HG02623 (cell line): Measurements from ENCODE around the gene DNAJC18.
"Not testable (repeated sequence)": the region's sequence is repeated elsewhere in the genome, so short reads cannot be mapped to it uniquely, and the experiment has no call there.

Experiments
- ATAC-seq: cut with Tn5 transposase; IDR thresholded peaks from one replicate; pipeline ENCODE4 v1.9.1; 2021; ENCODE audit warnings: moderate library complexity; ENCODE audit not compliant: unreplicated experiment

DNAJC18 gene

DNA sequence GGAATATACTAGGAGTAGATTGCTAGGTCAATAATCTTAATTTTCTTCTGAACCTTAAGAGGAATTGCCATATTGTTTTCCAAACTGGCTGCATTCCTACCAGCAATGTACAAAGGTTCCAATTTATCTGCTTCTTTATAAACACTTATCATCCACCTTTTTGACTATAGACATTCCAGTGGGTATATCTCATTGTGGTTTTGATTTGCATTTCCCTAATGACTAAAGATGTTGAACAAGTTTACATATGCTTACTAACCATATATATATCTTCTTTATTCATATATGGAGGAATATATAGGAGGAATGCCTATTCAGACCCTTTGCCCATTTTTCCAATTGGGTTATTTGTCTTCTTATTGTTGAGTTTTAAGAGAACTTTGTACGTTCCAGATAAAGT, 7.6 kb downstream of the DNAJC18 start:
- ATAC-seq: no peak

DNA sequence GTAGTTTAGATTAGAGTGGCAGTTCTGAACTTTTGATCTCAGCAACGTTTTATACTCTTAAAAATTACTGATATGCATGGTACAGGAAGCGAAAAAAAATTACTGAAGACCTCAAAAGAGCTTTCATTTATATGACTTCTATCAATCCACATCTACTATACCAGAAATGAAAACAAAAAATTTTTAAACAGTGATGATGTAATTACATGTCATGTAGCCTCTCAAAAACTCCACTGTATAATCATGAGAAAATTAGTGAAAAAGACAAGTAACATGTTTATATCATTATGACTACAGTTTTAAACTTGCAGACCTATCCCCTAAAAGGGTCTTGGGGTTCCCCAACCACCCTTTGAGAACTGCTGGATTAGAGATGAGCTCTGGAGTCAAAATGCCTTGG, 9.3 kb downstream of the DNAJC18 start:
- no peak for ATAC-seq

DNA sequence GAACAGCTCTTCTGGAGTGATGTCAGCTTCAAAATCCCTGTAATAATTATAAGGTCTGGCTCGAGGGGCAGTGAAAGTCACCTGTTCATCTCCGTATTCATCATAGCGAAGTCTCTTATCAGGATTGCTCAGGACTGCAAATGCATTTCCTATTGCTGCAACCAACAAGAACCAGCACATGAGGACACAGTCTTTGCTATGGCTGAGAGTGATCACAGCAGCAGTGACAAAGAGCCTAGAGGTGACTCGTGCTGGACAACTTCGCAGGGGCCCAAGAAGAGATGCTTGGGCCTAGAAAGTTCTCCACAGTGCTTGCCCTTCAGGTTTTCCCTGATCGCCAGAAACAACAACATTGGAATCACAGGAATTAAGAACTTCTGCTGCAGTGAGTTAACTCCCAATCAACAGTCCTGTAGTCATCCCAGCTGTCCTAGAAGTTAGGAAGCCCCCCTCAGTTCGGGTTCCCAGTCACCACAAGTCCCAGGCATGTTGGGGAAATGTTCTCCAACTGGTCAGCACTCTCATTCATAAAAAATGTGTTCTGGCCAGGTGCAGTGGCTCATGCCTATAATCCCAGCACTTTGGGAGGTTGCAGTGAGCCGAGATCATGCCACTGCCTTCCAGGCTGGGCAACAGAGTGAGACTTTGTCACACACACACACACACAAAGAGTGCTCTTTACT, 13.0 kb downstream of the DNAJC18 start:
- no peak for ATAC-seq

GRCh38 chr5:139425497-139425896, 13.8 kb downstream of the DNAJC18 start:
- no peak for ATAC-seq

DNA sequence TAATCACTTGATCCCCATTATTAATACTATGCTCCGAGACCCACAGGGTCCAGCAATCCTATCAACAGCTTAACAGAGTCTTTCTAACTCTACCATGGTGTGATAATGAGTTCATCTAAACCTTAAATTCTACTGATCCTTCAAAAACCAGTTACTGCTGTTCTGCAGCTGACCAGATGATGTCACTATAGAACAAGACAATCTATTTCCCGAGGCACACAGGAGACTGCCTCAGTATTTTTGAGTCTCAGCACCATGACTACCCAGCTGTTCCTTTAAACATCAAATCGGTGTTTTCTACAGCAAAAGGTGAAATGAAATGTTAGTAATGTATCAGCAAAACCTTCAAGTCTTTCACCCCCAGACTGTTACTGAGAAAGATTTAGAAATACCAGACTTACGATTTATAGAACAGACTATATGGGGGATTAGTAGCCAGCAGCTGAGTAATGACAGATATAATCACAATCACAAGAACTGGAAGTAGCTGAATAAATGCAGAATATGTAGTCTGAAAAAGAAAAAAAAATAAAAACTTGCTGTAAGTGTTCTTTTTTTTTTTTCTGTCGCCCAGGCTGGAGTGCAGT, 16.9 kb downstream of the DNAJC18 start:
- no peak for ATAC-seq

GRCh38 chr5:139419226-139420192, 19.8 kb downstream of the DNAJC18 start:
- no peak for ATAC-seq

DNA sequence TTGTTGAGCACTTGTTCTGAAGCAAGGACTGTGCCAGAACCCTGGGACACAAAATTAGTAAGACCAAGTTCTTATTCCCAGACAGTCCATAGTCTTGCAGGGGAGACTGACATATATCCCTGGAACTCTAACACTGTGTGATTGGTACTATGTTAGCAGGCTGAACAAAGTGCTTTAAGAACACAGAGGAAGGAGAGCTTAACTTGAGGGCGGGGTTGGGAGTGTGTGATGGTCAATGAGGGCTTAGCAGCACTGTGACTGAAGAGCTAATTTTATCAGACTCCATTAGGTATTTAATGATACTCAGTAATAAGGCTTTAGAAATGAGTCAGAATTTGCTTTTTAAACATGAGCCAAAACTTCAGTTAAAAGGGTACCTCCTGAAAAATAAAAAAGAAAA, 20.5 kb downstream of the DNAJC18 start:
- no peak for ATAC-seq

GRCh38 chr5:139417214-139417613, 22.1 kb downstream of the DNAJC18 start:
- no peak for ATAC-seq

GRCh38 chr5:139416651-139417050, 22.7 kb downstream of the DNAJC18 start:
- ATAC-seq: no peak

DNA sequence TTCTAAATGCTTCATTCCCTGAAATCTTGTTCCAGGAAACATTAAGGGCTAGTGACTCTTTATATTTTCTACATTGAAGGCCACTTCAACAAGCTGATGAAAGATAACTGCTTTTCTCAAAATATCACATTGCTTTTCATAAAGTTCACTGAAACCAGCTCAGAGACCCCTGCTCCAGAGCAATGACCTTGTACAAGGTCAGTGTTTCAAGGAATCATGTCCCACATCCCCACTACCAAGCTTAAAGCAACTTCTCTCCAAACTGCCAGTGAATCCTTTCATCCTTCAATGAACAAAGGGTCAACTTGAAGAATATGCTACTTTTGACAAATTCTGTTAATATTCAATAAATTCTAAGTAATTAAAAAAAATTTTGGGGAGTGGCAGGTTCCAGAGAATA, 23.5 kb downstream of the DNAJC18 start:
- no peak for ATAC-seq

DNA sequence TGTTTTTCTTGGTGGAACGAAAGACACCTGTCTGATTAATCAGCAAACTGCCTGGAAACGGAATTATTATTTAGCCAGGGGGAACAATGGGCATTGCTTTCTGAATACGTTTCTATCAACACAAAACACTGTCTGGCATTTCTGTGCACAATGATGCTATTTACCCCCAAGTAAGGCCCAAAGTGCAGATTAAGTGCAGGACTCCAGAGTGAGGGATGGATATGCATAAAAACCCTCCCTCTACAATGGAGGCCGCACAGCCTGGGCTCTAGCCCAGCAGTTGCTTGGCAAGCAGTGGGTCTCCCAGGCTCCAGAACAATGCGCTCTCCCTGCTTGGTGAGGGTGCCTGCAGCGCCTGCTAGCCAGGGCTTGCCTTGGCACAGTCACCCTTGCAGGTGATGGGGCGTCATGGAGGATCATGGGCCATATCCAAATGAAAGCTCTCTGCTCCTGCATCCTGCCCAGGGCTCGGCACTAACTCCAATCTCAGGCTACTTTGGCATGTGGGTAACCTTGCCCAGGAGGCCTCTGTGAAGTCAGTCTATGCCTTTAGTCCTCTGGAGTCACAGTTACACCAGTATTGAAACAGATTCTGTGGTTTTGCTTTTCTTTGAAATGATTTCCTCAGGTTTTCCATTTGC, 24.0 kb downstream of the DNAJC18 start:
- no peak for ATAC-seq

- ATAC-seq: no peak
Observed at GRCh38 chr5:139414581-139415130, 24.7 kb downstream of the DNAJC18 start.

GRCh38 chr5:139413963-139414362, 25.4 kb downstream of the DNAJC18 start:
- no peak for ATAC-seq

DNA sequence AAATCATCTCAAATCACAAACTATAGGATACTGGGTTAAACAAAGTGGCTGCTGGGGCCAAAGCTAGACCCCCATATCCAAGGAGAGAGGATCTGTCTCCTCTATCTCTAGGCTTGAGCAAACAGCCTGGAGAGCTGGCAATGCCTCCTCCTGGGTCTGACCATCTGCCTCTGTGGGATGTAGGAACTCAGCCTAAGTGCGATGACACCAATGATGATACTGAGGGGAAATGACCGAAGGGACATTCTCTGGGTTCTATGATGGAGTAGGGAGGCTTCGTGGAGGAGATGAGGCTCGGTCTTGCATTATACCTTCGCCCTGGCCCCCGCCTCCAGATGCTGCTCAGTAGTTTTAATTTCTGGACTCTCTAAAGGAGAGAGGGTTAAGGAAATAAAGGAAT, 26.2 kb downstream of the DNAJC18 start:
- no peak for ATAC-seq

DNA sequence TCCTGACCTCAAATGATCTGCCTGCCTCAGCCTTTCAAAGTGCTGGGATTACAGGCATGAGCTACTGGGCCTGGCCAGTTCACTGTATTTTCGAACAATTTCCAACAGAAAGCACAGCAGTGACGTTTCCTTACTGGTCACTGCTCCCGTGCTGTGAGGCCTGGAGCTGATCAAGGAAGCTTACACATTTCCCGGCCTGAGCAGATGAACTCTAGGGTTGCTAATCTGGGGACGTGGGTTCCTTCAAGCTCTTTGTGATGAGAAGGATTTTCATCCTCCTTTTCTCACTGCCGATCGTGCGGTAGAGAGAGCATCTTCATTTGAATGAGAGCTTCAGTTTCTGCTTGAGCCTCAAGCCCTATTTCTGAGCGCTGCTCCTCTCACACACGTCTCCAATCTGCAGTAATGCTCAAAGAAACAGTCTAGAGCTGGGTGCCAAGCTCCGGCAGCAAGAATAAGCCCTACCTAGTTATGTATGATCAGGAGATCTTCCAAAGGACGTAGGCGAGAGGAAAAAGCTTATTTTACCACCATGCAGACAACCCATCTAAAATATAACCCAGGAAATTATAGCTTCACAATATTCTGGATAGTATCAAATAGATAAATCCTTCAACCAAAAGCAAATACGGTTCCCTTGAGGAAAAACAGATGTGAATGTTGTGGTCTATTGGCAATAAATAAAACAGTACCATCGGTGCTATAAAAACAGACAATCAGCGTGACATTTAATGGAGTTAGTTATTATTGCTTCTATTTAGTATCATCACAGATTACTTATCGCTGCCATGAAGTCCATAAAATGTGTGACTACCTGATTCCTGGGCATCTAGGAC, 28.1 kb downstream of the DNAJC18 start:
- ATAC-seq: no peak

GRCh38 chr5:139410121-139410992, 29.0 kb downstream of the DNAJC18 start:
- no peak for ATAC-seq

DNA sequence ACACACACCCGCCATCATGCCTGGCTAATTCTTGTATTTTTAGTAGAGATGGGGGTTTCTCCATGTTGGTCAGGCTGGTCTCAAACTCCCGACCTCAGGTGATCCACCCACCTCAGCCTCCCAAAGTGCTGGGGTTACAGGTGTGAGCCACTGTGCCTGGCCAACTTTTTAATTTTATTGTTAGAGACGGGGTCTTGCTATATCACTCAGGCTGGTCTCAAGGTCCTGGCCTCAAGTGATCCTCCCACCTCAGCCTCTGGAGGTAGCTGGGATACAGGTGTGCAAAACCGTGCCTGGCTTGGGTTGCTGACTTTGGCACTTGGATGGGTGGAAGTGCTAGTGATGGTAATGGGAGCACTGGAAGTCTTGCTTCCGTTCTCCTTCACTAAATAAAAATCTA, 30.2 kb downstream of the DNAJC18 start:
- ATAC-seq: not testable (repeated sequence)

- ATAC-seq: no peak
Observed at GRCh38 chr5:139408191-139408590, 31.1 kb downstream of the DNAJC18 start.

- ATAC-seq: no peak
Observed at GRCh38 chr5:139407517-139407916, 31.8 kb downstream of the DNAJC18 start.
